ENCODE data around the gene SEZ6. TPM values are rescaled to one million over a fixed set of nuclear protein-coding genes. Genes with fewer than 3 reads are reported as not detected.

The SEZ6 gene
- total RNA-seq, 1 experiment from 2014 or later: not detected

- ChIA-PET POLR2A (ENCODE audit: unreplicated experiment) (no interaction called here), CTCF (no interaction called here)
- Histone ChIP-seq H3K27me3 (ENCODE audit: low read length) (no peaks in the 10 kb centered on the region), H3K4me1 (ENCODE audit: insufficient read depth, low read length) (peaks cover 17% of the 10 kb centered on the region), H3K9me3 (ENCODE audit: low read length) (no peaks in the 10 kb centered on the region), H3K9me2 (replicated peaks; ENCODE audit: low read length) (no peaks in the 10 kb centered on the region), H3K4me2 (ENCODE audit: low read length) (no peak overlapping the region), H3F3A (ENCODE audit: low read length, unreplicated experiment) (no peaks in the 10 kb centered on the region), H3K27ac (ENCODE audit: low read length) (no peak overlapping the region), H3K9ac (ENCODE audit: low read length) (no peak overlapping the region), H4K20me1 (ENCODE audit: low read length) (no peaks in the 10 kb centered on the region), H2AFZ (ENCODE audit: low read length) (no peak overlapping the region), H3K79me2 (ENCODE audit: low read length) (no peaks in the 10 kb centered on the region), H3K4me3 (ENCODE audit: low read length) (no peak overlapping the region), H3K36me3 (ENCODE audit: low read depth, low read length) (peaks cover 26% of the 10 kb centered on the region)
- intact Hi-C loops (cut with micrococcal nuclease): loop anchor here (10.0 kb wide), 2 partner anchors 62 to 182 kb away; partner anchors contain the start of genes FAM222B, NEK8 and TLCD1
- ATAC-seq: no peak
- no TSS peak for BruUV-seq (replicated peaks)
- no peak for DNase-seq
- TF ChIP-seq EZH2 (IDR thresholded peaks at IDR 0.05; ENCODE audit: low read length, unreplicated experiment) (no peak), EZH2phosphoT487 (IDR thresholded peaks at IDR 0.05; ENCODE audit: borderline replicate concordance, low read length) (no peak), CTCF (conservative IDR thresholded peaks at IDR 0.05; ENCODE audit: low read depth, low read length) (no peak)
These were observed 99.0 kb downstream of the SEZ6 start for GRCh38 chr17:28906706-28907438.

- Histone ChIP-seq H3K27ac (ENCODE audit: low read length) (no peak overlapping the region), H3K9ac (ENCODE audit: low read length) (no peak overlapping the region), H3K9me3 (ENCODE audit: low read length) (no peaks in the 10 kb centered on the region), H3K4me3 (ENCODE audit: low read length) (no peak overlapping the region), H3K4me1 (ENCODE audit: insufficient read depth, low read length) (peaks cover 18% of the 10 kb centered on the region), H3F3A (ENCODE audit: low read length, unreplicated experiment) (no peaks in the 10 kb centered on the region), H3K9me2 (replicated peaks; ENCODE audit: low read length) (no peaks in the 10 kb centered on the region), H3K79me2 (ENCODE audit: low read length) (no peaks in the 10 kb centered on the region), H3K4me2 (ENCODE audit: low read length) (no peak overlapping the region), H4K20me1 (ENCODE audit: low read length) (no peaks in the 10 kb centered on the region), H2AFZ (ENCODE audit: low read length) (no peak overlapping the region), H3K27me3 (ENCODE audit: low read length) (no peaks in the 10 kb centered on the region), H3K36me3 (ENCODE audit: low read depth, low read length) (peaks cover 22% of the 10 kb centered on the region)
- no peak for TF ChIP-seq EZH2phosphoT487 (IDR thresholded peaks at IDR 0.05; ENCODE audit: borderline replicate concordance, low read length)
- no peak for TF ChIP-seq EZH2 (IDR thresholded peaks at IDR 0.05; ENCODE audit: low read length, unreplicated experiment)
- no peak for TF ChIP-seq CTCF (conservative IDR thresholded peaks at IDR 0.05; ENCODE audit: low read depth, low read length)
- ATAC-seq (no peak), DNase-seq (no peak)
- no TSS peak for BruUV-seq (replicated peaks)
- CTCF ChIA-PET: no interaction called here
- intact Hi-C loops (cut with micrococcal nuclease): loop anchor here (10.0 kb wide), 2 partner anchors 61 to 181 kb away; partner anchors contain the start of genes FAM222B, NEK8 and TLCD1
- POLR2A ChIA-PET (ENCODE audit: unreplicated experiment): no interaction called here
These were observed 99.6 kb downstream of the SEZ6 start for GRCh38 chr17:28906276-28906675.

Other genes with a start within 250 kb of the SEZ6 start
- 4.8 and 6.5 TPM in 2 replicates for gene FAM222B, start 163.2 kb downstream of the SEZ6 start, total RNA-seq (2014; rRNA removed)
- 25.8 and 30.5 TPM in 2 replicates for gene ERAL1, start 151.0 kb downstream of the SEZ6 start, total RNA-seq (2014; rRNA removed)
- 23.1 and 34.7 TPM in 2 replicates for gene FLOT2, start 108.3 kb downstream of the SEZ6 start, total RNA-seq (2014; rRNA removed)
- 4.9 and 5.1 TPM in 2 replicates for gene DHRS13, start 103.0 kb downstream of the SEZ6 start, total RNA-seq (2014; rRNA removed)
- 20.6 and 25.0 TPM in 2 replicates for gene PHF12, start 54.5 kb downstream of the SEZ6 start, total RNA-seq (2014; rRNA removed)
- 0.87 and 1.5 TPM in 2 replicates for gene PIPOX, start 37.1 kb upstream of the SEZ6 start, total RNA-seq (2014; rRNA removed)
- gene MYO18A, start 174.4 kb upstream of the SEZ6 start, total RNA-seq (2014; rRNA removed): 28.0 and 36.1 TPM in 2 replicates
- gene CRYBA1, start 240.8 kb upstream of the SEZ6 start, total RNA-seq (2014; rRNA removed): not detected in 2 replicates